Liver (tissue), 9 donors: ENCODE data around the gene CASD1. TPM values are rescaled to one million over a fixed set of nuclear protein-coding genes. Genes with fewer than 3 reads are reported as not detected.

ENCODE experiments used
- DNase-seq: peaks from one replicate; pipeline ENCODE4 v3.0.0-alpha.2; 2017; ENCODE audit warnings: low spot score
- H3K27ac ChIP-seq, 2 donors: one replicate each; pipeline ENCODE4 v1.7.0; 2013; ENCODE audit warnings: inconsistent platforms in 2 of 2, low read length in 2 of 2, control low read depth in 1 of 2, low read depth in 1 of 2, mild to moderate bottlenecking in 1 of 2
- H3K27me3 ChIP-seq, 4 donors: one replicate each; pipeline versions ENCODE4 v1.6.1 to v1.7.0; 2013; ENCODE audit warnings: low read length in 3 of 4, inconsistent platforms in 1 of 4, mild to moderate bottlenecking in 1 of 4, moderate library complexity in 1 of 4; ENCODE audit not compliant: control insufficient read depth in 4 of 4, insufficient read depth in 4 of 4
- H3K36me3 ChIP-seq, 4 donors: one replicate each; pipeline versions ENCODE4 v1.6.1 to v1.7.0; 2013; ENCODE audit warnings: low read length in 3 of 4, mild to moderate bottlenecking in 3 of 4, low read depth in 1 of 4, moderate library complexity in 1 of 4; ENCODE audit not compliant: control insufficient read depth in 4 of 4, insufficient read depth in 3 of 4
- H3K4me1 ChIP-seq, 4 donors: one replicate each; pipeline versions ENCODE4 v1.6.1 to v1.7.0; 2013; ENCODE audit warnings: low read length in 3 of 4, mild to moderate bottlenecking in 3 of 4, moderate library complexity in 1 of 4; ENCODE audit not compliant: control insufficient read depth in 4 of 4, insufficient read depth in 4 of 4
- H3K4me3 ChIP-seq, 3 donors: one replicate each; pipeline versions ENCODE4 v1.6.1 to v1.7.0; 2013; ENCODE audit warnings: low read length in 3 of 3, control low read depth in 1 of 3, low read depth in 1 of 3, mild to moderate bottlenecking in 1 of 3
- H3K9ac ChIP-seq, 2 donors: one replicate each; pipeline ENCODE4 v1.7.0; 2013; ENCODE audit warnings: low read length in 2 of 2, mild to moderate bottlenecking in 2 of 2, moderate library complexity in 2 of 2, control low read depth in 1 of 2, low read depth in 1 of 2
- H3K9me3 ChIP-seq, 4 donors: one replicate each; pipeline versions ENCODE4 v1.6.1 to v1.7.0; 2013; ENCODE audit warnings: low read length in 3 of 4; ENCODE audit not compliant: control insufficient read depth in 4 of 4
- ATF3 ChIP-seq: IDR thresholded peaks from 2 replicates; pipeline ENCODE4 v1.6.1; 2016; ENCODE audit warnings: antibody characterized with exemption
- CTCF ChIP-seq: fragments of 150-350 bp; IDR thresholded peaks from 2 replicates; pipeline ENCODE4 v1.5.1; 2017; ENCODE audit warnings: improper control_type of control experiment, low read depth, low read length; ENCODE audit not compliant: missing input control
- EGR1 ChIP-seq, 2 donors: IDR thresholded peaks; 2 replicates each; pipeline ENCODE4 v1.6.1; 2016 to 2018; ENCODE audit warnings: antibody characterized with exemption in 2 of 2, low read depth in 2 of 2
- FOXA1 ChIP-seq: IDR thresholded peaks from 2 replicates; pipeline ENCODE4 v1.6.1; 2016; ENCODE audit warnings: antibody characterized with exemption
- GABPA ChIP-seq, 2 donors: IDR thresholded peaks in 1 of 2; conservative IDR thresholded peaks in 1 of 2; 2 replicates each; pipeline ENCODE4 v1.6.1; 2016; ENCODE audit warnings: antibody characterized with exemption in 2 of 2, mild to moderate bottlenecking in 1 of 2, moderate library complexity in 1 of 2
- HNF4A ChIP-seq, 2 donors: conservative IDR thresholded peaks; 2 replicates each; pipeline ENCODE4 v1.6.1; 2016; ENCODE audit warnings: antibody characterized with exemption in 2 of 2, mild to moderate bottlenecking in 2 of 2
- JUND ChIP-seq, 2 donors: IDR thresholded peaks; 2 replicates each; pipeline ENCODE4 v1.6.1; 2016; ENCODE audit warnings: antibody characterized with exemption in 2 of 2
- MAX ChIP-seq: IDR thresholded peaks from 2 replicates; pipeline ENCODE4 v1.6.1; 2016; ENCODE audit warnings: antibody characterized with exemption
- NR2F2 ChIP-seq: IDR thresholded peaks from 2 replicates; pipeline ENCODE4 v1.6.1; 2016; ENCODE audit warnings: antibody characterized with exemption
- REST ChIP-seq: IDR thresholded peaks from 2 replicates; pipeline ENCODE4 v1.6.1; 2016; ENCODE audit warnings: antibody characterized with exemption, mild to moderate bottlenecking
- SP1 ChIP-seq: IDR thresholded peaks from 2 replicates; pipeline ENCODE4 v1.6.1; 2018; ENCODE audit warnings: antibody characterized with exemption, mild to moderate bottlenecking
- TAF1 ChIP-seq: conservative IDR thresholded peaks from 2 replicates; pipeline ENCODE4 v1.6.1; 2016; ENCODE audit warnings: antibody characterized with exemption, mild to moderate bottlenecking
- YY1 ChIP-seq: IDR thresholded peaks from 2 replicates; pipeline ENCODE4 v1.6.1; 2016; ENCODE audit warnings: antibody characterized with exemption, mild to moderate bottlenecking
- ZBTB33 ChIP-seq: IDR thresholded peaks from 2 replicates; pipeline ENCODE4 v1.6.1; 2016; ENCODE audit warnings: antibody characterized with exemption
- WGBS: extraction: QIAGEN DNeasy Blood & Tissue Kit; methylation state at CpG from one replicate; pipeline ENCODE4 v1.1.7; 2013; 5-methylcytosine and 5-hydroxymethylcytosine counted together
- polyA plus RNA-seq, 2 donors: library from polyadenylated mRNA; stranded (reverse) in 1 of 2; unstranded in 1 of 2; fragments of 200-250 nt in 1 of 2; fragments of >200 nt in 1 of 2; fragmentation: Nextera tagmentation in 1 of 2; extraction: Ambion mirVana in 1 of 2; gene quantifications; one replicate each; pipeline versions ENCODE4 v1.2.1 to v1.2.3, GENCODE V29; 2013 to 2015
- total RNA-seq, 2 donors: library from RNA; depleted of rRNA; stranded (reverse); fragments of >200 nt; gene quantifications; one replicate each; pipeline ENCODE4 v1.2.3, GENCODE V29; 2014
- donor health status: healthy.
- donor health status: healthy.
- donor health status: healthy.
- donor health status: healthy.
- donor health status: healthy.

CASD1 gene
- total and polyA plus RNA-seq, 4 donors, result 3.8 to 14.1 (median 8.1) TPM

GRCh38 chr7:94577357-94577756, 67.7 kb downstream of the CASD1 start:
- Histone ChIP-seq H3K27me3 (no peaks in the 10 kb centered on the region), H3K9me3 (peaks cover 0 to 11% (median under 1%) of the 10 kb centered on the region in 4 donors), H3K27ac (no peak overlapping the region), H3K36me3 (no peaks in the 10 kb centered on the region), H3K4me1 (peaks cover 0 to 2% (median 0%) of the 10 kb centered on the region in 4 donors), H3K4me3 (no peak overlapping the region), H3K9ac (no peak overlapping the region)
- WGBS, result 97% methylated on average over 1 of the region's 1 CpG
- TF ChIP-seq MAX, result no peak
- no peak for TF ChIP-seq ATF3
- no peak for TF ChIP-seq TAF1
- no peak for TF ChIP-seq SP1
- TF ChIP-seq CTCF, result no peak
- no peak for TF ChIP-seq FOXA1
- DNase-seq, result no peak

GRCh38 chr7:94578614-94579013, 69.0 kb downstream of the CASD1 start:
- peaks cover 0 to 11% (median under 1%) of the 10 kb centered on the region in 4 donors for H3K9me3 ChIP-seq
- peaks cover 0 to 7% (median 1%) of the 10 kb centered on the region in 4 donors for H3K4me1 ChIP-seq
- no peak for DNase-seq
- H3K27me3 ChIP-seq, result no peaks in the 10 kb centered on the region
- no peaks in the 10 kb centered on the region for H3K36me3 ChIP-seq
- H3K27ac ChIP-seq, result no peak overlapping the region
- no peak overlapping the region for H3K4me3 ChIP-seq
- TF ChIP-seq JUND (IDR thresholded peaks at IDR 0.05) (no peak), GABPA (IDR thresholded peaks at IDR 0.05 in 1 of 2, conservative IDR thresholded peaks at IDR 0.05 in 1 of 2) (no peak), NR2F2 (no peak), FOXA1 (no peak), EGR1 (IDR thresholded peaks at IDR 0.05; ENCODE audit: low read depth in 2 of 2) (no peak), REST (no peak), HNF4A (conservative IDR thresholded peaks at IDR 0.05) (no peak), MAX (no peak)
- H3K9ac ChIP-seq, result no peak overlapping the region

- Histone ChIP-seq H3K9ac (no peak overlapping the region), H3K36me3 (no peaks in the 10 kb centered on the region), H3K9me3 (peaks cover 0 to 11% (median under 1%) of the 10 kb centered on the region in 4 donors), H3K27ac (no peak overlapping the region), H3K4me1 (peaks cover 0 to 15% (median 8%) of the 10 kb centered on the region in 4 donors), H3K4me3 (no peak overlapping the region), H3K27me3 (no peaks in the 10 kb centered on the region)
- DNase-seq, result no peak
- TF ChIP-seq FOXA1, result no peak
- TF ChIP-seq ZBTB33, result no peak
- TF ChIP-seq REST, result no peak
- TF ChIP-seq ATF3, result no peak
- TF ChIP-seq YY1, result no peak
- no peak for TF ChIP-seq JUND (IDR thresholded peaks at IDR 0.05)
- WGBS, result 67% methylated on average over 2 of the region's 2 CpGs
Observed at GRCh38 chr7:94579470-94579869, 69.9 kb downstream of the CASD1 start.
